SH-SY5Y (cell line): ENCODE data around the gene UBA1.

Source experiments
- GATA2 ChIP-seq: IDR thresholded peaks from 2 replicates; pipeline ENCODE4 v1.6.1; 2011; ENCODE audit warnings: mild to moderate bottlenecking, low read depth, low read length
- GATA3 ChIP-seq: IDR thresholded peaks from 2 replicates; pipeline ENCODE4 v1.6.1; 2011; ENCODE audit warnings: low read depth, mild to moderate bottlenecking, low read length, moderate library complexity

- no peak for TF ChIP-seq GATA2
- no peak for TF ChIP-seq GATA3
Measured at GRCh38 chrX:47170861-47171692, 22.6 kb upstream of the UBA1 start.
